ENCODE measurements around the gene BRIP1.
A peak's percentile ranks its signal among the peaks of the same experiment; 100 is the strongest.

The BRIP1 gene

DNA sequence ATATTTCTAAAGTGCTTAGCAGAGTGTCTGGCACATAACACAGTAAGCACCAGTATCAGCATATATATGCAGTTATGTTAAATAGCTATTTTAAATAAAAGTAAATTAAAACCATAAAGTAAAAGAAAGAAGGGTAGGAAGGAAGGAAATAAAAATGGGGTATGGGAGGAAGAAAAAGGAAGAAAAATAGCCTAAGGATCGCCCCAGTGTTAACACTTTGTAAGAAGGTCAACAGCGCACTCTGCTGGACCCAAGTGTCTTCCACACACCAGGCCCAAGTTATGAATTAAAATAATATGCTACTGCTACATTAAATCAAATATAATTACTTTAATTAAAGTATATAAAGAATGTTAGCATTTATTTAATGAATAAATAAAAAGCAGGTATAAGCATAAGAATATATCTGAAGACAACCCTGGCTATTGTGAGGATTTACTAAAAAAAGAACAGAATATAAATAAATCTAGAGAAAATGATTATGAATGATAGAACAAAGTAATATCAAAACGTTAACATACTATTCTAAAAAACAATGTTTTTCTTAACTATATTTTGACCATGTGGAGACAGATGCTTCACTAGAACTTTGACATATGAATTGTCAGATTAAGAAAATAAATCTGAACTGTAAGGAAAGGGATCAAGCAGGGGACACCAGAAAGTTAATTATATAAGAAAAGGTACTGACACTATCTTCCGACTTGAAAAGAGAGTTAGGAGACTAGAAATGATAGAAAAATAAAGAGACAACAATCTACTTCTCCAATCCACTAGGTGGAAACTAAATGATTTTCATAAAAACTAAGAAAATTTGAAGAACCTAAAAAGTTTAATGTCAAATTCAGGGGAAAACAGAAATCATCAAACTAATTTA, 25.9 kb downstream of the BRIP1 start:
- no peak overlapping the region for H3K4me3 Mint-ChIP-seq
- H3K27ac Mint-ChIP-seq: no peak overlapping the region
- H3K4me1 Mint-ChIP-seq: no peaks in the 10 kb centered on the region
- DNase-seq: peak; percentile 51
- peaks cover 29% of the 10 kb centered on the region for H3K36me3 Mint-ChIP-seq (ENCODE audit: low read depth)
- TF ChIP-seq, protein P1, sequence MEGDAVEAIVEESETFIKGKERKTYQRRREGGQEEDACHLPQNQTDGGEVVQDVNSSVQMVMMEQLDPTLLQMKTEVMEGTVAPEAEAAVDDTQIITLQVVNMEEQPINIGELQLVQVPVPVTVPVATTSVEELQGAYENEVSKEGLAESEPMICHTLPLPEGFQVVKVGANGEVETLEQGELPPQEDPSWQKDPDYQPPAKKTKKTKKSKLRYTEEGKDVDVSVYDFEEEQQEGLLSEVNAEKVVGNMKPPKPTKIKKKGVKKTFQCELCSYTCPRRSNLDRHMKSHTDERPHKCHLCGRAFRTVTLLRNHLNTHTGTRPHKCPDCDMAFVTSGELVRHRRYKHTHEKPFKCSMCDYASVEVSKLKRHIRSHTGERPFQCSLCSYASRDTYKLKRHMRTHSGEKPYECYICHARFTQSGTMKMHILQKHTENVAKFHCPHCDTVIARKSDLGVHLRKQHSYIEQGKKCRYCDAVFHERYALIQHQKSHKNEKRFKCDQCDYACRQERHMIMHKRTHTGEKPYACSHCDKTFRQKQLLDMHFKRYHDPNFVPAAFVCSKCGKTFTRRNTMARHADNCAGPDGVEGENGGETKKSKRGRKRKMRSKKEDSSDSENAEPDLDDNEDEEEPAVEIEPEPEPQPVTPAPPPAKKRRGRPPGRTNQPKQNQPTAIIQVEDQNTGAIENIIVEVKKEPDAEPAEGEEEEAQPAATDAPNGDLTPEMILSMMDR (IDR thresholded peaks at IDR 0.05): peak; percentile 78
- no peaks in the 10 kb centered on the region for H3K9me3 Mint-ChIP-seq
- H3K27me3 Mint-ChIP-seq (ENCODE audit: low read depth, poor library complexity): no peaks in the 10 kb centered on the region

DNA sequence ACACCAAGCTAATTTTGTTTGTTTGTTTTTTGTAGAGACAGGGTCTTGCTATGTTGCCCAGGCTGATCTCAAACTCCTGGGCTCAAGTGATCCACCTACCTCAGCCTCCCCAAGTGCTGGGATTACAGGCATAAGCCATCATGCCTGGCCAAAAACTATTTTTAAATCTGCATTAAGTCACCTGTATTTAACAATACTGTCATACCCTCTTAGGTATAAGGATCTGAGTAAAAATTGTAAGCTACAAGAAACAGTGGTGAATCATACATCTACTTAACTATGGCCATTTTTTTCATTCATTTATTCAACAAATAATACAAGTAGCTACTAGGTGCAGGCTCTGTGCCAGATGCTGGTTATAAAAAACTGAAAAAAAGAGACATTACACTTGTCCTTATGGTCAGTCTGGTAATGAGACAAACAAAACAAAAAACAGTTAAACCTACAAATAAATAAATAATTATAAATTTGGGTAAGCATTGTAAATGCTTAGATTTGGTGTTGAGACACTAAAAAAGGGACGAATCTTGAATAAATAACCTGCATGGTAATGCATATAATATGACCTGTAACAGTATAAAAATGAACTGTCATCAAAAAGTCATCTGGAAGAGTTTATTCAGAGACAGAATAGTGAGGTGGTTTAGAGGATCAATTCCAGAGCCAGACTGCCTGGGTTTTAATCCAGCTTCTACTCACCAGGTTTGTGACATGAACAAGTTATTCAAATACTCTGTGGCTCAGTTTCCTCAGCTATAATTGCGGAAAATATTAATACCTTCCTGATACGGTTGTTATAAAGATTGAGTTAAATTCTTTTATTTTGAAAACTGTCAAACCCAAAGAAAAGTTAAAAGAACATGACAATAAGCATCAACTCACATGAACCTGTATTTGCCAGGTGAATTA, 26.8 kb downstream of the BRIP1 start:
- Mint-ChIP-seq H3K27me3 (ENCODE audit: low read depth, poor library complexity) (no peaks in the 10 kb centered on the region), H3K36me3 (ENCODE audit: low read depth) (peaks cover 25% of the 10 kb centered on the region), H3K27ac (no peak overlapping the region), H3K9me3 (no peaks in the 10 kb centered on the region), H3K4me3 (no peak overlapping the region), H3K4me1 (no peaks in the 10 kb centered on the region)
- TF ChIP-seq, protein P1 (IDR thresholded peaks at IDR 0.05): no peak
- DNase-seq: no peak

DNA sequence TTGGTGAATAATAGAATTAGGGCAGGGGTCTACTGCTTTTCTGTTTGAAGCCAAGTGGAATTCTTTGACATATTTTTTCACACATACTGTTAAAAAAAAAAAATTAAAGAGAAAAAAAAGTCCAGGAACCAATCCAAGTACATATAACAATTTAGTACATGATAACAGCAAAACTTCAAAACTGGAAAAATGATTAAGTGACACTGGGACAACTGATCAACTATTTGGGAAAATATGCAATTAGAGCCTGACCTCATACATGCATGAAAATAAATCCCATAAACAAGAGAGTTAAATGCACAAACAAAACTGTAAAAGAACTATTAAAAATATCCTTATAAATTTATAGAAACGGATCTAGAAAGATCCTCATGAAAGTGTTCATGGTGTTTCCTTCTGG, 27.7 kb downstream of the BRIP1 start:
- Mint-ChIP-seq H3K4me1 (no peaks in the 10 kb centered on the region), H3K9me3 (no peaks in the 10 kb centered on the region), H3K27ac (no peak overlapping the region), H3K27me3 (ENCODE audit: low read depth, poor library complexity) (no peaks in the 10 kb centered on the region), H3K4me3 (no peak overlapping the region), H3K36me3 (ENCODE audit: low read depth) (peaks cover 23% of the 10 kb centered on the region)
- TF ChIP-seq, protein P1 (IDR thresholded peaks at IDR 0.05): no peak
- no peak for DNase-seq

DNA sequence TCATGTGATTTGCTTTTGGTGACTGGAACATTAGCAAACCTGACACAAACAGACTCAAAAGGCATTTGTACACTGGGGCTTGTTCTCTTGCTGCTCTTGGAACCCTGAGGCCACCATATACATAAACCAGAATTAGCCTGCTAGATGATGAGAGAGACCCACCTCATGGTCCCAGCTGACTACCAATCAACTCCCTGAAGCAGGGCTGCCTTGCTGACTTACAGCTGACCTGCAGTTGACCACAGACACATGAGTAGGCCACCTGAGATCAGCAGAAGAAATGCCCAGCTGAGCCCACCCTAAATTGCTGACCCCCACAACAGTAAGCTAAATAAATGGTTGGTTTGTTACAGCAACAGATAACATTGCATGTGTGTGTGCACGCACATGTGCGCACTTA, 28.7 kb downstream of the BRIP1 start:
- H3K4me1 Mint-ChIP-seq: no peaks in the 10 kb centered on the region
- H3K9me3 Mint-ChIP-seq: peaks cover under 1% of the 10 kb centered on the region
- no peak for DNase-seq
- H3K27me3 Mint-ChIP-seq (ENCODE audit: low read depth, poor library complexity): no peaks in the 10 kb centered on the region
- H3K27ac Mint-ChIP-seq: peak overlapping the region; percentile 36
- TF ChIP-seq, protein P1 (IDR thresholded peaks at IDR 0.05): no peak
- H3K36me3 Mint-ChIP-seq (ENCODE audit: low read depth): peaks cover 32% of the 10 kb centered on the region
- no peak overlapping the region for H3K4me3 Mint-ChIP-seq

DNA sequence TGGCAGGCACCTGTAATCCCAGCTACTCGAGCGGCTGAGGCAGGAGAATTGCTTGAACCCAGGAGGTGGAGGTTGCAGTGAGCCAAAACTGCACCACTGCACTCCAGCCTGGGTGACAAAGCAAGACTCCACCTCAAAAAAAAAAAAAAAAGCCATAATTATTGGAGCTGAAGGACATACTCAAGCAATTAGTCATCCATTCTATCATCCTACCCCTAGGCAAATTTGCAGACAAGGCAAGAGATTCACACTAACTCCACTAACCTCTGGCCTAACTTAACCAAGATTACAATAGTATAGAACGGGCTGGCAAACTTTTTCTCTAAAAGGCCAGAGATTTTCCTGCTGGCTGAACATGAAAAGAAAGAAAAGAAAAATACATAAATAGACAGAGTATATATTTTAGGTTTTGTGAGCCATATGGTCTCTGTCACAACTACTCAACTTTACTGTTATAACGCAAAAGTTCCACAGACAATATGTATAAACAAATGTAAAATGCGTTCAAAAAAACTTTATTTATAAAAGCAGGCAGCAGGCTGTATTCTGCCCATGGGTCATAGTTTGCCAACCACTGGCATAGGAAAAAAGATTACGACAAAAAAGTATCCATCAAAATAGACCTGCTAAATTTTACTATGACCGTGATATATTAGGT, 29.7 kb downstream of the BRIP1 start:
- TF ChIP-seq, protein P1 (IDR thresholded peaks at IDR 0.05): no peak
- Mint-ChIP-seq H3K27me3 (ENCODE audit: low read depth, poor library complexity) (no peaks in the 10 kb centered on the region), H3K4me3 (no peak overlapping the region), H3K27ac (no peak overlapping the region), H3K4me1 (no peaks in the 10 kb centered on the region), H3K36me3 (ENCODE audit: low read depth) (peaks cover 38% of the 10 kb centered on the region), H3K9me3 (peaks cover 8% of the 10 kb centered on the region)
- no peak for DNase-seq

Data from nephron progenitor cell (in vitro differentiated cells).